Measurements from ENCODE around the gene USH2A. TPM values are rescaled to one million over a fixed set of nuclear protein-coding genes. Genes with fewer than 3 reads are reported as not detected.

Gene USH2A
- total RNA-seq, 3 donors from 2014 or later = 0.03 to 0.17 TPM; not detected in 1

DNA sequence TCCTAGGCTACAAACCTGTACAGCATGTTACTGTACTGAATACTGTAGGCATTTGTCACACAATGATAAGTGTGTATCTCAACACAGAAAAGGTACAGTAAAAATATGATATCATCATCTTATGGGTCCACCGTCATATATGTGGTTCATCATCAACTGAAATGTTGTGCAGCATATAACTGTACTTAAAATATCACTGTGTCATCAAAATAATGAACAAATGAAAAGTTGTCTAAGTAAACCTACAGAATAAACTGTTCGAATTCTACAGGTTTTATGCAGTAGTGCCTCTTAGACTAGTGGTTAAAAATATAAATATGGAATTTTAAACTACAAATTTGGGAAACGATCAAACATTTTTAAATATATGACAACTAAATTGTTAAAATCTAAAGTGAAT lies 527.4 kb downstream of the USH2A start:
- H3K4me3 ChIP-seq = no peak overlapping the region
- DNase-seq = no peak
- no peaks in the 10 kb centered on the region for H3K36me3 ChIP-seq (ENCODE audit: low read depth)
- TF ChIP-seq, protein P1, sequence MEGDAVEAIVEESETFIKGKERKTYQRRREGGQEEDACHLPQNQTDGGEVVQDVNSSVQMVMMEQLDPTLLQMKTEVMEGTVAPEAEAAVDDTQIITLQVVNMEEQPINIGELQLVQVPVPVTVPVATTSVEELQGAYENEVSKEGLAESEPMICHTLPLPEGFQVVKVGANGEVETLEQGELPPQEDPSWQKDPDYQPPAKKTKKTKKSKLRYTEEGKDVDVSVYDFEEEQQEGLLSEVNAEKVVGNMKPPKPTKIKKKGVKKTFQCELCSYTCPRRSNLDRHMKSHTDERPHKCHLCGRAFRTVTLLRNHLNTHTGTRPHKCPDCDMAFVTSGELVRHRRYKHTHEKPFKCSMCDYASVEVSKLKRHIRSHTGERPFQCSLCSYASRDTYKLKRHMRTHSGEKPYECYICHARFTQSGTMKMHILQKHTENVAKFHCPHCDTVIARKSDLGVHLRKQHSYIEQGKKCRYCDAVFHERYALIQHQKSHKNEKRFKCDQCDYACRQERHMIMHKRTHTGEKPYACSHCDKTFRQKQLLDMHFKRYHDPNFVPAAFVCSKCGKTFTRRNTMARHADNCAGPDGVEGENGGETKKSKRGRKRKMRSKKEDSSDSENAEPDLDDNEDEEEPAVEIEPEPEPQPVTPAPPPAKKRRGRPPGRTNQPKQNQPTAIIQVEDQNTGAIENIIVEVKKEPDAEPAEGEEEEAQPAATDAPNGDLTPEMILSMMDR (IDR thresholded peaks at IDR 0.05) = no peak
- H3K9me3 ChIP-seq = no peaks in the 10 kb centered on the region
- no peaks in the 10 kb centered on the region for H3K4me1 ChIP-seq (ENCODE audit: low read depth)
- ATAC-seq = no peak
- intact Hi-C loops (cut with DNase I, micrococcal nuclease) = no loop called here

DNA sequence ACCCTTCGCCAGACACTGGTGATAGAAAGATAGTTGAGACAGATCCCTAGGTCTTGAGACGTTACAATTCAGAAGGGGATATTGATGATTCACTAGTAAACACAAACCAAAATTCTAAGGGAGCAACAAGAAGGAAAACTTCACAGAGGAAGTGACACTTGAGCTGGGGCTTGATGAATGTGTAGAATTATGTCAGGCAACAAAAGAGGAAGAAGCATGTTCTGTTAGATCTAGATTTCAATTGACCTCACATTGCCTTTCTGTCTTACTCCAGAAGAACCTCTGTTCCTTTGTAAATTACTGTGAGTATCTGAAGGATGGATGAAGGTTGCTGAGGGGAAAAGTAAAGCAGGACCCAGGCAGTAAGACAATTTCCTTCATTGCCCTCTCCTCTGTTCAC lies 528.0 kb downstream of the USH2A start:
- H3K9me3 ChIP-seq = no peaks in the 10 kb centered on the region
- H3K4me3 ChIP-seq = no peak overlapping the region
- no peak for ATAC-seq
- DNase-seq = no peak
- TF ChIP-seq, protein P1 (IDR thresholded peaks at IDR 0.05) = no peak
- no peaks in the 10 kb centered on the region for H3K4me1 ChIP-seq (ENCODE audit: low read depth)
- intact Hi-C loops (cut with DNase I, micrococcal nuclease) = no loop called here
- no peaks in the 10 kb centered on the region for H3K36me3 ChIP-seq (ENCODE audit: low read depth)

DNA sequence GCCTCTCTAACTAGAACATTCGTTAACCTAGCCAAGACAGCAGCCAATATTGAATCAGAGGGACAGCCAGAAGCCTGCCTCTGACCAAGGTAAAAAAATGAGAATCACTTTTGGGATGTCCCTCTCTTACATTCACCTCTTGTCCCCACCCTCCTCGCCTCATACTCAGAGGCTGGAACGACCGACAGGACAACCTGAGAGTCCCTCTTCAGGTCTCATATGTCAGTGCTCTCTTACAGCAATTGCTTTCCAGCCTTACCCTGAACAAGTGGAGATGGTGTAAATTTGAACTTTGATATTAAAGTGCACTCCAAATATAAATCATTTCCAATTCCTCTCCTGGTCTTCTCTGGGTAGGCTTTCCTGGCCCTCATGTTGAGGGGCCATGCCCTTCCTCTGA lies 528.6 kb downstream of the USH2A start:
- Histone ChIP-seq H3K9me3 (no peaks in the 10 kb centered on the region), H3K36me3 (ENCODE audit: low read depth) (no peaks in the 10 kb centered on the region), H3K4me3 (no peak overlapping the region), H3K4me1 (ENCODE audit: low read depth) (no peaks in the 10 kb centered on the region)
- TF ChIP-seq, protein P1 (IDR thresholded peaks at IDR 0.05) = no peak
- ATAC-seq (no peak), DNase-seq (no peak)
- intact Hi-C loops (cut with DNase I, micrococcal nuclease) = no loop called here

DNA sequence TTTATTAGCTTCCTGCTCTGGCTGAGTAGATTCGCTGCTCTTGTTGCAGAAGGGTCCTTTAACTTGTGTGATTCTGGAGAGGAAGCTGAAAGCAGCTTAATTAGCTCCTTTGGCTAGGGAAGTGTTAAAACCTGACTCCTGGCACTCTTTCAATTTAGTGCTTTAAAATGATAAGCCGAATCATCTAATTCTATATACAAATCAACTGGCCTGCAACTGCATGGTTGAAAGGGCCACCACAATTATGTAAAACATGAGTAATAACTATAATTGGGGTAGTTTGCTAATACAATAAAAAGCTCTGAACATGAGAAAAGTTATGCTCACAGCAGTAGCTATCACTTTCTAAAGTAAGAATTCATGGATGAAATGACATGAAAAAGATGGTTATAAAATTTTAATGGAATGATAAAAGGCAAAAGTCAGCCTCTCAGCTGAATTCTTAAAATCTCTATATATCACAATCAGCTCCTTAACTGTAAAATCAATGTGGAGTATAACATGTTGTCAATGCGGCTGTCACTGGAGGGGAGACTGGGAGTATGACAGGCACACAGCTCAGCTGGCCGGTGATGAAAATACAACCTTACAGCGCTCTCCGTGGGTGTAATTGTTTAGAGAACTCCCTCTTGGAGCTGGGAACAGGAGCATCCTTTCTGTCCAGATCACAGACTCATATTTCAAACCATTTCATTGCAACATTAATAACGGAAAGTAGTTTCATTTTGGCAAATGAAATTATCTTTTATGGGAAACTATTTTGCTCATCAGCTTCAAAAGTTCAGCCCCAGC lies 531.8 kb downstream of the USH2A start:
- Histone ChIP-seq H3K4me3 (no peak overlapping the region), H3K9me3 (no peaks in the 10 kb centered on the region), H3K4me1 (ENCODE audit: low read depth) (no peaks in the 10 kb centered on the region), H3K36me3 (ENCODE audit: low read depth) (no peaks in the 10 kb centered on the region)
- DNase-seq (no peak), ATAC-seq (no peak)
- TF ChIP-seq, protein P1 (IDR thresholded peaks at IDR 0.05) = no peak
- intact Hi-C loops (cut with DNase I, micrococcal nuclease) = no loop called here

DNA sequence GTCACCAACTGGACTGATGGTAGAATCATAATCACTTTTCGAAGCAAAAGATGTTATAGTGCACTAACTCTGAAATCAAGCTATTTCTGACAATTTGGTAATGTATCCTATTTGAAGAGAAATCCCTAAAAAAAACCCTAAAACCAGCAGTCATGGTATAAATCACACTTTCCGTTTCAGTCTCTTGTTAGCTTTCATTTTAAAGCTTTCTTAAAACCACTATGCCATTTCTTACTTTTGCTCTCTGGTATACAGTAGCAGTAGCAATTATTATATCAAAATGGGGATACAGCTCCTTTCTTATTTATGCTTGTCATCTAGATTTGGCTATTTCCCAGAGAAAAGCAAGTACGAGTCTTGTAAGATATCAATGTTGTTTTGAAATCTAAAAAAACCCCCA lies 532.8 kb downstream of the USH2A start:
- Histone ChIP-seq H3K36me3 (ENCODE audit: low read depth) (no peaks in the 10 kb centered on the region), H3K4me1 (ENCODE audit: low read depth) (no peaks in the 10 kb centered on the region), H3K4me3 (no peak overlapping the region), H3K9me3 (no peaks in the 10 kb centered on the region)
- intact Hi-C loops (cut with DNase I, micrococcal nuclease) = no loop called here
- TF ChIP-seq, protein P1 (IDR thresholded peaks at IDR 0.05) = no peak
- DNase-seq = no peak
- no peak for ATAC-seq
